GM23248 (cell line): ENCODE results near the gene CCDC47.

ENCODE experiments used
- EZH2 ChIP-seq: fragments of 200-600 bp; sonication (generic); IDR thresholded peaks from 2 replicates; pipeline ENCODE4 v1.6.1; 2018; ENCODE audit warnings: antibody characterized with exemption, mild to moderate bottlenecking; ENCODE audit not compliant: insufficient read depth, poor library complexity, severe bottlenecking
- EZH2phosphoT487 ChIP-seq: fragments of 200-600 bp; sonication (generic); IDR thresholded peaks from 2 replicates; pipeline ENCODE4 v1.6.1; 2018; ENCODE audit warnings: antibody characterized with exemption, moderate library complexity, mild to moderate bottlenecking, low read depth; ENCODE audit not compliant: insufficient read depth

- TF ChIP-seq EZH2 (no peak), EZH2phosphoT487 (no peak)
Measured at GRCh38 chr17:63716426-63716825, 57.0 kb downstream of the CCDC47 start.
